GM19240 (cell line): ENCODE data around the gene MTHFD2L.
"Not testable (repeated sequence)": the region's sequence is repeated elsewhere in the genome, so short reads cannot be mapped to it uniquely, and the experiment has no call there.

Experiments
- DNase-seq: peaks from one replicate; pipeline ENCODE4 v3.0.0; 2011; ENCODE audit warnings: low spot score; ENCODE audit not compliant: insufficient read length

Gene MTHFD2L

DNA sequence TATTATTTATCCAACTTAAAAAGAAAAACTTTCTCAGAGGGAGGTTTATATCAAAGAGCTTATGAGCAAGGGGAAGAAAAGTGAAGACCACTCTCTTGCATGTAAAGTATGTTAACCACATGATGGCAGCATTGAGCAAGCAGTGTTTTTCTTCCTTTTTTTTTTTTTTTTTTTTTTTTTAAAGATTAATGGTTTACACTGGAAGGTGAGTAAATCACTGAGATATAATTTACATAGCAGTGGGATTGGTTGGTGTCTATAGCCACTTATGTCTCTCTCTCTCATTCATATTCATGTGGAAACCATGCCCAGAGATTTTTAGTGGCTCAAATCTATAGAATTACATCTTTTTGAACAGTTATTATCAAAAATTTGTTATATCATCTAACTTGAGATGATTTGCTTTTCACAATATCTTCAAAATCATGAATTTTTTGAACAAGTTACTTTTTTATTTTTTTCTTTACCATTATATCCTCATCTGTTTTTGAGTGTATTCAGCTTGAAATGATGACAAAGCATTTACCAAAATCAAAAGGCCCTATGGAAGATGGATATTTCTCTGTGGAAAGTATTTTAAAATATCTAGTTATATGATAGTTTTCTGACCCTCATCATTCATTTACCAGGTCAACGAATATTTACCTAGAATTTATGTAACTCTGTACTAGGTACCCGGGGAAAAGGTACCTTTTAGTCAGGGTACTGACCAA is 31.6 kb downstream of the MTHFD2L start:
- DNase-seq: no peak

DNA sequence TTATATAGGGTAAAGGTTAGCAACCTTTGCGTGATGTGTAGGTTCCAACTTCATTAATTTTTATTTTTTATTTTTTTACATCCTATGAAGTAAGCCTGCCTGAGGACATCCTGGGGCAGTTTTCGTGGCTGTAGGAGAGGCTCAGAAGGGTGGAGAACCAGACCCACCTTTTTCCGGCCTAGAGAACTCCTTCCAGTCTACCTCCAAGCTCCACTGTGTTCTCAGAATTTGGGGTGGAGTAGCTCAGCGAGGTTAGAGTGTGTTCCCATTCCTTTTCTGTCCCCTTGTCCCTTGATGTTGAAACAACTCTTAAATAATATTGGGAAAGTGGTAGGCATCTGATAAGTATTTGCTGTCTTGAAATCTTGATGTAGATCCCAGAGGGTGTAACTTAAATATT is 32.4 kb downstream of the MTHFD2L start:
- no peak for DNase-seq

DNA sequence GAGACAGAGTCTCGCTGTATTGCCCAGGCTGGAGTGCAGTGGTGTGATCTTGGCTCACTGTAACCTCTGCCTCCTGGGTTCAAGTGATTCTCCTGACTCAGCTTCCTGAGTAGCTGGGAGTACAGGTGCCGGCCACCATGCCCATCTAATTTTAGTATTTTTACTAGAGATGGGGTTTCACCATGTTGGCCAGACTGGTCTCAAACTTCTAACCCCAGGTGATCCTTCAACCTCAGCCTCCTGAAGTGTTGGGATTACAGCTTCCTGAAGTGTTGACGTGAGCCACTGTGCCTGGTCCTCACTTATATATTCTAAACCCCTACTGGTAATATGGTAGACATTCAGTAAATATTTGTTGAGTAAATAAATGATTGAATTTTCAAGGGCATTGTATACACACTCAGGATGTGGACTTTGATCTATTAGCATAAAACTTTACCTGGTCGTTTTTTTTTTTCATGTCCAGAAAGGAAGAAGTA is 33.0 kb downstream of the MTHFD2L start:
- DNase-seq: no peak

DNA sequence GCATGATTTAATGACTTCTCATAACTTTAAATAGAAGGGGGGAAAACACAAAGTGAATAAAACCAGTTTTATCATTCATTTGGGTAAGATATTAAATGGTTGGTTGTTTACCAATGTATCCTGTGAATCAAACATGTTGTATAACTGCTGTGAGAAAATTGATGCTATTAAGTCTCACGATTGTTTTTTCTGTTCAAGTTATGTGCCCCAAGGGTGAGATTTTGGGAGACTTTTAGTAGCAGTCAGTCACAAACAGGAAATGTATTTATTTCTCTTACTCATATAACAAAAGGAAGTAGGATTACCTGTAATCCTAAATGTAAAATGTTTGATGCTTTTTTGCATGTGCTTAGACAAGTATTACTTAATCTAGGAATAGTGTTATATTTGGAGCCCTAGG is 39.2 kb downstream of the MTHFD2L start:
- no peak for DNase-seq

DNA sequence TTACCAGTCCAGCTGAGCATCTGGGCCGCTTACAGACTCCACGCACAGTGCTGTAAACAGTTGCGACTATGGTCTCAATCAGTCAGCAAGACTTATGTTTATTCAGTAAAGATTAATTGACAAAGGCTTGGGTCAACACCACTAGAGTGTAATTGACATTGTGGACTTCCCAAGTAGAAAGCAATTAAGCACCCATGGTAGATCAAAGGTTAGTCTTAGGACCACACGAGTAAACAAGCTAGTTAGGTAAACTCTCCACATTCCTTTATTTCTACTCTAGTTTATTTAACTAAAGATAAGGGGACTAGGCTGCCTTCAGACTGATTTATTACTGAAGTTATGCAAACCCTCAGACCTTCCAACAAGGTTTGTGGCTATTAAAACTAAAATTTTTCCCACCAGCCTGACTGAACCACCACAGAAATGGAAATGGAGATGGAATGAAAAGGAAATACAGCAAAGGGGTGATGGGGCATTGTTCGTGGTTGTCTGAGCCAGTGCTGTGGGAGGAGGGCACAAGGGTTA is 44.2 kb downstream of the MTHFD2L start:
- no peak for DNase-seq

DNA sequence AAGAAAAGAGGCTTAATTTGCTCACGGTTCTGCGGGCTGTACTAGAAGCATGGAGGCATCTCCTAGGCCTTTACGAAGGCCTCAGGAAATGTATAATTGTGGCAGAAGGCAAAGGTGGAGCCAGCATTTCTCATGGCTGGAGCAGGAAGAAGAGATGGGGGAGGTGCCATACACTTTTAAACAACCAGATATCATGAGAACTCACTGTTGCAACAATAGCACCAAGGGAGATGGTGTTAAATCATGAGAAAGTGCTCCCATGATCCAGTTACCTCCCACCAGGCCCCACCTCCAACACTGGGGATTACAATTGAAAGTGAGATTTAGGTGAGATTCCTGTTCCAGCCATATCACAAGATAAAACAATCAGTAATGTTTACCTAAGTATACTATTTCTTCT is 45.5 kb downstream of the MTHFD2L start:
- no peak for DNase-seq

DNA sequence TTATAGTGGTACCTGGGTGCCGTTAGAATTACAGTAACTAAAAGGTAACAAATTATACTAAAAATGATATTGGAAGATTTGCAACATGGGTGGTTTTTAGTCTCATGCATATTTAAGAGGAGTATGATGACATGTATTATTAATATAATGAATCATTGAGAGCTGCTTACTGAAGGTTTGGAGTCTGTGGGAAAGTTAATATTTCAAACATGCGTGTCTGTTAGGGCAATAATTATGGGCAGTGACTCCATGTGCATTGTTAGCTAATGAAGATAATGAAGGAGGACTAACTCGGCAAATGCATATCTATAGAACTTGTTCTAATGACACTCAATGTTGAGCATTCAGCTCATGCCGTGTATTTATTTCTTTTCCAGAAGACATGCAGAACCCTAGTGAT is 47.1 kb downstream of the MTHFD2L start:
- no peak for DNase-seq

DNA sequence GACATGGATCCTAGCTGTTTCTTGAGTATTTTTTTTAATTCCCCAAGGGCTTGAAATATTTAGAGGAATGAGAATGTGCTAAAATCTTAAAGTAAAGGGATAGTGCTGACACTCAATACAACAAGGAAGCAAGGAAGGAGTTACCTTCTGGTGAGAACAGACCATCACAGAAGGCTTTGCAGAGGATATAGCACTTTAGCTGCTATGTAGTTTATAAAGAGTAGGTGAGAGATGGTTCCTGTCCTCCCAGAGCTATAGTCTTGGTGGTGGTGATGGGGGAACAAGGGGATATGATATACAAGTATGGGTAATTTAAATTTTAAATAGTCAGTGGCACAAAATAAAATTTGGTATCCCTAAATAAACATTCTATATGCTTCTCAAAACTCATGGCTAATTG is 47.6 kb downstream of the MTHFD2L start:
- DNase-seq: no peak

DNA sequence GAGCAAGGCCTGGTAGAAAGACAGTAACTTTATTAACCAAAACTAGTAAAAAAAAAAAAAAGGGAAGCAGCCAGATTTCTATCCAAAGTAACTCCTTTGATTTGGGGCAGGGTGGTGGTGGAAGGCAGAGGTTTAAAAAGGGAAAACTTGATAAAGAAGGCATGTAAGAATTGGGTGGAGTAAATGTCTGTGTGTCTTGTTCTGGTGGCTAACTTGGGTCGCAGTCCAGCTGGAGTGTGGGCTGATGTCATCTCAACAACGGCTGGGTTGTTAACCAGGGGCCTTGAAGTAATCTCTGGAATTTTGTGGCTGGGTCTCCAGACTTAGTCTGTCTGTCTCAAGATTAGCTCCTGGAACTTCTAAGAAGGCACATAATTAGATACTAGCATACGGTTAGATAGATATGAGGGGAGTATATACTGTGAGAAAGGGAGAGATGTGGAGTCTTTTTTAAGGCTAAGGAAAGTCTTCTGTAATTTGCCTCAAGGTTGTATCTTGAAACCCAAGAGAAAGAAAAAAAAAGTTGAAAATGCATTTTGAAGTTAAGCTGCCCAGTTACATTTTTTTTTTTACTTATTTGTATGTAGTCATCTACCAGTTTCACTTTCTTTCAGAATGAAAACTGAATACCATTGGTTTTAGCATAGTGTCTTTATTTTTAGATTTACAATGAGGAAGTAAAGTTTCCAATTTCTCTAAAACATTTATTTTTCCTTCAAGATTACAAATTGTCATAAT is 48.3 kb downstream of the MTHFD2L start:
- no peak for DNase-seq

DNA sequence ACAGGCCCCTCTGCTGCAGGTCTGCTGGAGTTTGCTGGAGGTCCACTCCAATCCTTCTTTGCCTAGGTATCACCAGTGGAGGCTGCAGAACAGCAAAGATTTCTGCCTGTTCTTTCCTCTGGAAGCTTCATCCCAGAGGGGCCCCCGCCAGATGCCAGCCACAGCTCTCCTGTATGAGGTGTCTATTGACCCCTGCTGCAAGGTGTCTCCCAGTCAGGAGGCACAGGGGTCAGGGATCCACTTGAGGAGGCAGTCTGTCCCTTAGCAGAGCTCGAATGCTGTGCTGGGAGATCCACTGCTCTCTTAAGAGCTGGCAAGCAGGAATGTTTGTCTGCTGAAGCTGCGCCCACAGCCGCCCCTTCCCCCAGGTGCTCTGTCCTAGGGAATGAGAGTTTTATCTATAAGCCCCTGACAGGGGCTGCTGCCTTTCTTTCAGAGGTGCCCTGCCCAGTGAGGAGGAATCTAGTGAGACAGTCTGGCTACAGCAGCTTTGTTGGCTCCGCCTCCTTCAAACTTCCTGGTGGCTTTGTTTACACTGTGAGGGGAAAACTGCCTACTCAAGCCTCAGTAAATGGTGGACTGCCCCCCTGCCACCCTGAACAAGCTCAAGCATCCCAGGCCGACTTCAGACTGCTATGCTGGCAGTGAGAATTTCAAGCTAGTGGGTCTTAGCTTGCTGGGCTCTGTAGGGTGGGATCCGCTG is 56.7 kb downstream of the MTHFD2L start:
- not testable (repeated sequence) for DNase-seq

DNA sequence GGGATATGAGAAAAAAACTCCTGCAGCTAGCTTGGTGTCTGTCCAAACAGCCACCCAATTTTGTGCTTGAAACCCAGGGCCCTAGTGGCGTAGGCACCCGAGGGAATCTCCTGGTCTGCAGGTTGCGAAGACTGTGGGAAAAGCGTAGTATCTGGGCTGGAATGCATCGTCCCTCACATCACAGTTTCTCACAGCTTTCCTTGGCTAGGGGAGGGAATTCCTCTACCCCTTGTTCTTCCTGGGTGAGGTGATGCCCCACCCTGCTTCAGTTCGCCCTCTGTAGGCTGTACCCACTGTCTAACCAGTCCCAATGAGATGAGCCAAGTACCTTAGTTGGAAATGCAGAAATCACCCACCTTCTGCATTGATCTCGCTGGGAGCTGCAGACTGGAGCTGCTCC is 57.3 kb downstream of the MTHFD2L start:
- DNase-seq: not testable (repeated sequence)

DNA sequence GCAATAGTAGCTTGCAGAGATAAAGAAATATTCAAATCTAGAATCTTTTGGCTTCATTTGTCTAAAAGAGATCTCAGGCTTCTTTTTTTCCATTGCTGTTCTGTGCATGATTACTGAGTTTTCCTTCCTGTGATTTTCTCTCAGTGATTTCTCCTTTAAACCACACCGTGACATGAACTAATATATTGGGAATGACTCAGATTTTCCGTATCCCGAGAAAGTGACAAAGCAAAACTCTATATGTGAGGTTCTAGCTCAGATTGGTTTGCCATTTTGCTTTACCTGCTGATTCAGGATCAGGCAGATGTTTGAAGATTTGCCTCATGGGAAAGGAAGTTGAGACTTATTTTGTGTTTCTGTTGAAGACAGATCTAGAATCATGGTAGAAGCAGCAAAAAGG is 59.4 kb downstream of the MTHFD2L start:
- DNase-seq: no peak

DNA sequence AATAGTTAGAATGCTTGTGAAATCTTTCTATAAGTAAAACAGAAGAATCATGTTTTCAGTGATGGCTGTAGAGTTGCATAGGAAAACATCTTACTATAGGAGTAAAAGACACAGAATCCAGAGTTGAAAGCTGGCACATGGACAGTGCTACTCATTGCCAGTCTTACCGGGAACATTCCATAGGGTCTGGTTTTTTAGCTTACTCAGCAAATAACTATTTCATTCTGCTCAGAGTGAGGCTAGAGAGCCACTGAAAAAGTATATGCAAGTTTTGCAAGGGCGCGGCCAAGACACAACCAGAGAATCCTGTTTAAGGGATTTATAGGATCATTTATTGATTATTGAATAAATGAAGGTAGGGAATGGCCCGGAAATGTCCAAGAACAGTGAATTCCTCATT is 60.3 kb downstream of the MTHFD2L start:
- DNase-seq: no peak

DNA sequence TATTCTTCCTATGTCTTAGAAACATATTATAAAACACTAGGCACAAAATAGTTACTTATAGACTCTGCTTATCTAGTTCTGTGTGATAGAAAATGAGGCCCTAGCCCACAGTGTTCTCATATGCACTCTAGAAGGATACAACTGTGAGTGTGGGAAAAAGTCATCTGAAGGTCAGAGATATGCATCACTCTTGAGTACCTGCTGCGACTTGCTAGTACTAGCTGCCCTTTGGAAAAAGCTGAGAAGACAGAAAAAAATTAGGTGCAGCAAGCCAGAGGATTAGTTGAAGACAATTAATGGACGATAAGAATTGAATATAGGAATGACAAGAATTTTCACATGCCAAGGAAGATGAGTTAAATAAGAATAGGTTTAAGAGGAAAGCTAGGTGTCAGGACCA is 61.3 kb downstream of the MTHFD2L start:
- no peak for DNase-seq

DNA sequence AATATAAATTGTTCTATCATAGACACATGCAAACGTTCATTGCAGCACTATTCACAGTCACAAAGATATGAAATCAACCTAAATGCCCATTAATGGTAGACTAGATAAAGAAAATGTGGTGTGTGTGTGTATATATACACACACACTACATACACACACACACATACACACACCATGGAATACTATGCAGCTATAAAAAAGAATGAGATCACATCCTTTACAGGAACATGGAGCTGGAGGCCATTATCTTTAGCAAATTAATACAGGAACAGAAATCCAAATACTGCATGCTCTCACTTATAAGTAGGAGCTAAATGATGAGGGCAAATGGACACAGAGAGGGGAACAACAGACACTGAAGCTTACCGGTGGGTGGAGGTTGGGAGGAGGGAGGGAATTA is 65.2 kb downstream of the MTHFD2L start:
- no peak for DNase-seq

DNA sequence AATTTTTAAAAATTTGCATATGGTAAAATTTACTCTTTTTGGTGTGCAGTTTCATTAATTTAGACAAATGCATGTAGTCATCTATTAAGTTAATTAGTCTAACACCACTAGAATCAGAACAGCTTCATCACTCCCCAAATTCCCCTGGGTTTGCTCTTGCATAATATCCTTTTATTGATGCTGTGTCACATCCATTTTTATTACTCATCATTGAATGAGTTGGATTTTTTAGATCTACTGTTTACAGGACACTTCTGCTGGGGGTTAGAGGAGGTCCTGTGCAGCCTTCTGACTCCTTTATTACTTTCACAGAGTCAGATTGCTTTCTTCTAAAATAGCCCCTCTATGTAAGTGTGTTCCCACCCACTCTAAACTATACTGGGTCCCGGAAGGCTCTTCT is 65.9 kb downstream of the MTHFD2L start:
- DNase-seq: no peak

DNA sequence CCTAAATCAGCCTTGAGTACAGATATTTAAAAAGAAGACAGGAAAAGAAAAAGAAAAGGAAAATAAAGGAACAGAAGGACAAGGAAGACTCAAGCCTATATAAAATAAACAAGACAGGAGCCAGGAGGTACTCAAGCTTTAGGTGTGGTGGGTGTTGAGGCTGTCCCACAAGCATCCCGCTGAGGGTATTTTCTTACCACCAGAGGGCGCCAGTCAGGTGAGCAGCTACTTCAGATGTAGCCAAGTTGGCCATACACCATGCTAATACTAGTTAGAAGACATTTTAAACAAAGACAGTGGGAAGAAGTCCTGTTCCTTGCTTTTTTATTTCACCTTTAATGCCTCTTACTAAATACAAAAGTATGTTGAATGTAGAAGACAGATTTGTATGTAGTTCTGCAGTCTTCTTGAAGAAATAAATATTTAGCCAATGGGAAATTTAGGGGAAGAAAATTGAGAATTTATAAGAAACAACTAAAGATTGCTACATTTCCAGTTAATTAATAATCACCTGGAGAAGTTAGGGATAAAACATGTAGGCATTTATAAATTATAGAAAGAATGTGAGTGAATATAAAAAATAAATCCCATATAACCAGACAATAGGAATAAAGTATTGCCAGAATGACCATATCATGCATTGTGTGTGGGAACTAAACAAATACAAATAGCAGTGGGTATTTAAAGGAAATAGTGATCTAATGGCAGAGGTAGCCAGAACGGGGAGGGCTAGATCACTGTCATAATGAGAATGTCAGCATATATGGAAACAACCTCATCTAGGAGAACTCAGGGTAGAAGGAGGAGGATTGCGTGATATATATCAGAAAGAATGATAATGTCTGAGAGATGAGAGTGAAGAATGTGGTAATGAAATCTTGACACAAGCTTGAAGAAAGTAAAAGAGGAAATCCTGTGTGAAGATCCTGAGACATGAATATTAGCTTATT is 71.0 kb downstream of the MTHFD2L start:
- no peak for DNase-seq

DNA sequence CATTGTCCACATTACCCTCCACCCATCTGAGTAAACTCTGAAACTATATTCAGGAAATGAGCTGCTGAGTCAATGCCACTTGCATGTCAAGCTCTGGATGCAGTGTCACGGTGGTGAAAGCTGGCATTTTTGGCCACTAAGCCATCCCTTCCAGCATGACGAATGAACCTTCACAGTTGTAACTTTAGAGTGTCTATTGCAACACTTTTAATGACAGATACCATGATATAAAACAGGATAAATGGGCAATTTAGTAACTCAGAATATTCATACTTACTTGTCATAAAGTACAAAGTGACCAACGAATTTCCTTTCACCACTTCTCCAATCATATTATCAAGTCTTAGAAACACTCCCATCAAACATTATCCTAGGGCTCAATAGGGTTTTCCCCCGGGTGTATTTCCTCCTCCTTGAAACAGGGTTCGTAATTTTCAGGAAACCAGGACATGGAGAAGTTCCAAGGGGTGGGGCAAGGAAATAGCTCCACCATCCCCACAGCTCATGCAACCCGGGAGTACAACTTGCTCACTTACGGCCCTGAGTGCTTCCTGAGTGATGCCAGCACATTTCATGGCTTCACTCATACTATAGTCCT is 73.1 kb downstream of the MTHFD2L start:
- no peak for DNase-seq

DNA sequence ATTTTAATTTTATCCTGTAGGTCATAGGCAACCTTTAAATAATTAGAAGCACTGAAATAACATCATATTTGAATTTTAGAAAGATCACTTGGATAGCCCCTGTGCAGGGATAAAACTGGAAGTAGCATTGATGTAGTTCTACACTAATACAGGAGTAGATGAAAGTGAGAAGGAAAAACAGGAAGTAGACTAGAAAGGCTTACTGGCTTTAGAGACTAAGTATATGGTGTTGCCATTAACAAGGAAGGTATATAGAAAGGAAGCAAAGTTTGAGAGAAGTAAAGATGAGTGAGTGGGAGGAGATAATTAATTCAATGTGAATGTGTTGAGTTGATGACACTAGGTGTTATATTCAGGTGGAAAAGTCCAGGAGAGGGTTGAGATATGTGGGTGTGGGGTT is 77.2 kb downstream of the MTHFD2L start:
- DNase-seq: no peak

DNA sequence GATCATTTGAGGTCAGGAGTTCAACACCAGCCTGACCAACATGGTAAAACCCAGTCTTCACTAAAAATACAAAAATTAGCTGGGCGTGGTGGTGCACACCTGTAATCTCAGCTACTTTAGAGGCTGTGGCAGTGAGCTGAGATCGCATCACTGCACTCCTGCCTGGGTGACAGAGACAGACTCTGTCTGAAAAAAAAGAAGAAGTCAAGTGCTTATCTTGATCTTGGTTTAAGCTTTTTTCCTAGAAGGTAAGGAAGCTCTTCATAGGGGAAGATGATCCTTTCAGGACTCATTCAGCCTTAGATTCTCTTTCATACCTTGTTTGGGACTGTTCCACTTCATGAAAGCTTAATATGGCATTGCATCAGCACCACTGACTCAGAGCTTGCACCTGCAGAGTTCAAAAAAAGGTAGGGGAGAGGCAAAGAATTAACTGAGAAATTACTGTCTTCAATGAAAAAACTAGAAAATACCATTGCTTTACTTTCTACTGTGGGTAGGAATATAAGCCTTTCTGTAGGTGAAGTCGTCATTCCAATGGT is 79.6 kb downstream of the MTHFD2L start:
- DNase-seq: no peak
